Activated CD4-positive, alpha-beta T cell treated with anti-CD3 and anti-CD28 coated beads for 4 hours (primary cell): ENCODE data around the gene PPM1L.
"Not testable (repeated sequence)": the region's sequence is repeated elsewhere in the genome, so short reads cannot be mapped to it uniquely, and the experiment has no call there.

Experiments
- DNase-seq, 2 donors: peaks; one replicate each; pipeline ENCODE4 v3.0.0-alpha.2; 2020

PPM1L gene

GRCh38 chr3:160992712-160993111 is 236.7 kb downstream of the PPM1L start:
- DNase-seq, result no peak

- no peak for DNase-seq
These were observed 240.8 kb downstream of the PPM1L start for GRCh38 chr3:160996811-160997210.

GRCh38 chr3:160998581-160998980 is 242.6 kb downstream of the PPM1L start:
- no peak for DNase-seq

DNA sequence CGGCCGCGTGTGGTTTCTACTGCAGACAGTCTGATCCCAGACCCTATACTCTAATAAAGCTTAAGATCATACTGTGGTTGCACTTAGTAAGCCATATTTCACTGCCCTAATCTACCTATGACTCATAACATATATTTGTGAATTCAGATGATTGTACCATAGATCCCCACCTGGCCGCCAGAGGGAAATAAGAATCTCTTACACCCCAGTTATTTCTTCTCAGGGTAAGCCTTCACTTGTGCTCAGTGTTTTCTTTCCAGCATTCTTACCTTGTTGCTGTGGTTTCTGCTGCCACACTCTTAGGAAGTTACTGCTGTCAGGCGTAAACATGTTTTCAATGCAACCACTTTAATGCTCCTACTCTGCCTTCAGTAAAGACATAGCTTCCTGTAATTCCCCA is 243.2 kb downstream of the PPM1L start:
- no peak for DNase-seq

DNA sequence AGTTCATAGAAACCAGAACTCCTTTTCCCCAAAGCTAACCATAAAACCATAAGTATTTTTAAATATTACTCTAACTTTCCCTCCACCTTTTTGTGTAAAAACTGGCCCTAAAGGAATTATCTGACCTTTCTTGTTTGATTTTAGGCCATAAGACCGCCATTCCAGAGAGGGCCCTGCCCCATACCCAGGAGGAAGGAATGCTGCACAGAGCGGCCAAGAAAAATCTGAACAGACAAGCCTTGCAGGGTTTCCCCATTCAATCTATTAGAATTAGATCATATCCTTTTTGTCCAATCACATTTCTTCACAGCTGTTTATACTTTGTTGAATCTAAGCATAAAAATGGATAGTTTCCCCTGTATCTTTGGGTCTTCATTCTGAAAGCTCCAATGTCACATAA is 252.1 kb downstream of the PPM1L start:
- no peak for DNase-seq

GRCh38 chr3:161010151-161010550 is 254.1 kb downstream of the PPM1L start:
- not testable (repeated sequence) for DNase-seq

- no peak for DNase-seq
These were observed 259.1 kb downstream of the PPM1L start for GRCh38 chr3:161014843-161015749.

DNA sequence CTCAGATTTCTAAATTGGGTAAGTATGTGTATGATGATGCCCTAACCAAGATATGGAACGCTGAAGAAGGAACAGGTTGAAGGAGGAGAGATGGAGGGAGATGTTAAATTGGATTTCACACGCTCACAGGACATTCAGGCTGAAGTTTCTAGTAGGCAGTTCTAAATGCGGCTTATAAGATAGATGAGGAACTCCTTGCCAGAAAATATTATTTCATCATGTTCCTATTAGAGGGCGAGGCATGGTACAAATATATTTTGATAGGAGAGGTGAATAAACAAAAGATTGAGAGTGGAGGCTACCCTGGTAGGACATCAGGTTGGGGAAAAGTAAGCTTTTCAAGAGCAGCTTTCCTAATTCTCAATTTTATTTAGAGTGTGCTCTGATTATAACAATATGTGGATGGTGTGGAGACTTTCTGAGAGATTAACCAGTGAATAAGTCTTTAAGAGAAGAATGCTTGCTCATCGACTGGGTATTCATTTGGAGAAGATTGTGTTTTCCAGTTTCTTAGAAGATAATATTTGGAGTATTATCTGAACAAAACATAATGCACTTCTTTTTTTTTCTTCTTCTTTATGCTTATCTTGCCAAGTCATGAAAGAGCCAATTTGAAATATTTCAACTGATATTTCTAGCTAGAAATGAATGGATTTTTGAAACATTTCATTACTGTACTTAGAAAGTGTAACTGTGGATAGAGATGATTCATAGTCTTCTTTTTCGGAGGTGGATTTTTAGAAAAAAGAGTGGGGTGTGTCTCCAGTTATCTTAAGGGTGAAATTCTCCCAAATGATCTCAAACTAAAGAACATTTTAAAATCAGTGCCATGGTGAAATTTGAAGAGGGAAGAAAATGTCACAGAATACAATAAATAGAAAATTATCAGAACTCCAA is 260.6 kb downstream of the PPM1L start:
- no peak for DNase-seq

- no peak for DNase-seq
These were observed 261.9 kb downstream of the PPM1L start for GRCh38 chr3:161017971-161018370.

- no peak for DNase-seq
These were observed 264.2 kb downstream of the PPM1L start for GRCh38 chr3:161020256-161020655.

GRCh38 chr3:161025911-161026310 is 269.9 kb downstream of the PPM1L start:
- DNase-seq, result no peak

GRCh38 chr3:161026612-161027510 is 270.8 kb downstream of the PPM1L start:
- no peak for DNase-seq

- DNase-seq, result no peak
These were observed 272.6 kb downstream of the PPM1L start for GRCh38 chr3:161028555-161029153.

GRCh38 chr3:161031134-161031533 is 275.1 kb downstream of the PPM1L start:
- DNase-seq, result no peak

DNA sequence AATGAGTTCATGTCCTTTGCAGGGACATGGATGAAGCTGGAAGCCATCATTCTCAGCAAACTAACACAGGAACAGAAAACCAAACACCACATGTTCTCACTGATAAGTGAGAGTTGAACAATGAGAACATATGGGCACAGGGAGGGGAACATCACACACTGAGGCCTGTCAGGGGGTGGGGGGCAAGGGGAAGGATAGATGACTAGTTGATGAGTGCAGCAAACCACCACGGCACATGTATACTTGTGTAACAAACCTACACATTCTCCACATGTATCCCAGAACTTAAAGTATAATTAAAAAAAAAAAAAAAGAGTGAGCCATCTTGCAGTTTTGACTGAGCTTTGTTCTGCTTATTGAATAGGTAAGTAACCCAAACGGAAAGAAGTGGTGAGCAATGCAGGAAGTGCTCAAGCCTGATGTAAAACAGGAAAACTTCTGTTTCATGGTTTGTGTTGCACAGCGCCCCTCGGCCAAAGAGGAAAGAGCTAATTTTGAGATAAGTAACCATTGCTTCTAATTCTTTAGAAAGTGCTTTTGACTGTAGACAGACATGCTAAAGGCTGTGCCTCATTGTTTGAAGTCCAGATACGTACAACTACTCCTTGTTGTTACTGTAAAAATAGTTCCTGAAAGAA is 279.0 kb downstream of the PPM1L start:
- not testable (repeated sequence) for DNase-seq

- DNase-seq, result no peak
These were observed 279.7 kb downstream of the PPM1L start for GRCh38 chr3:161035711-161036110.

- no peak for DNase-seq
These were observed 282.7 kb downstream of the PPM1L start for GRCh38 chr3:161038725-161039124.

GRCh38 chr3:161042023-161042501 is 286.0 kb downstream of the PPM1L start:
- no peak for DNase-seq

DNA sequence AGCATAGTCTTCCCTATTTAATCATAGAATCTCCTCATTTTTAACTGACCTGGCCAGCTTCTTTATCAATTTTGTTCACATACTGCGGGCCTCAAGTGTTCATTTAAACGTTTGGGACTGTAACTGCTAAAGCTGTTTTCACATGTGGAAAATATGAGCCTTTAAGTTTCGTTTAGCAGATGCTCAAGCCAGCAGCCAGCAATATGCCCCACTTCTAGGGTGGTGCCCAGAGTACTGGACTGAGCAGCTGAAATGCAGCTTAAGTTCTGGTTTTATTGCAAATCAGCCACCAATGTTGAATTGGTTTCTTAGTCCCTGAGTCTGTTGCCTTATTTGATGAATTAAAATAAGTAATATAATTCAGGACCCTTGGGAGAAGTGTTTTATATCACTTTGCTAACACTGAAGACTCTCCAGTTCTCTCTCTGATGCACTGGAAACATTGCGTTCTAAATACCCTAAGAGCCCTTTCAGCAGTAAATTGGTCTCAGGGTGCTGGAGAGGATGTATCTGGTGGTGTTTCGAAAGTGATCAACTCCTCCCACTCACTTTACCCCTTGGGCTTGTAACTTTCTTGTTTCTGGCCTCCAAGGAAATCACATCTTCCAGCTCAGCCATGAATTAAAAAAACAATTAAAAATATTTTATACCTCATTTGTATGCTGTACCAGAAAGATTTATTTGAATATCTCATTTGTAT is 287.5 kb downstream of the PPM1L start:
- DNase-seq, result no peak

GRCh38 chr3:161049683-161050248 is 293.7 kb downstream of the PPM1L start:
- DNase-seq, result no peak

DNA sequence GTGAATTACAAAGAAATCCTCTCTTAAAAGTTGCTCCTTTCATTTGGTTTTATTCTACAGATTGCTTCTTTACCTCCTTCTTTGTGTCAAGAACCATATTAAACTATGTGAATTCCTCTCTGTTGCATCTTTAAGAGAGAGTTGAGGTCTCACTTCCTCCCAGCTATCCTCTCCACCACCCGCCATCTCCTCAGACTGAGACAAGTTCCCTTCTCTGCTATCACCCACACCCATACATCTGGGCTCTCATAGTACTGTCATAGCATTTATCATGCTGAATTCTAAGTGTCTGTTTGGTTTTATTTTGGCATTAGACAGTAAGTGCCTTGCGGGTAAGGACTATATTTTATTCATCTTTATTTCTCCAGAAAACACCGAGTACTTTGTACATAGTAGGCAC is 294.9 kb downstream of the PPM1L start:
- DNase-seq, result no peak
